ENCODE results near the gene FBXO21. TPM values are rescaled to one million over a fixed set of nuclear protein-coding genes. Genes with fewer than 3 reads are reported as not detected.
A peak's percentile ranks its signal among the peaks of the same experiment; 100 is the strongest.

The FBXO21 gene
- total and polyA plus RNA-seq, 2 donors (not counting 1 experiment from before 2014, with no cell fraction given) = 31.3 to 81.3 TPM

- no peak overlapping the region for H3K27ac ChIP-seq (ENCODE audit: insufficient read depth, low read length)
- DNase-seq (ENCODE audit: low read depth in 2 of 2) = no peak
- no peak overlapping the region for H3K4me2 ChIP-seq (ENCODE audit: extremely low read depth, insufficient read depth, low read length)
- H3K9ac ChIP-seq (ENCODE audit: insufficient read depth, low read length) = no peak overlapping the region
- H3K9me3 ChIP-seq (ENCODE audit: control insufficient read depth, insufficient read depth, low read depth, low read length) = no peaks in the 10 kb centered on the region
- H3K27me3 ChIP-seq (ENCODE audit: control insufficient read depth, insufficient read depth, low read length) = no peaks in the 10 kb centered on the region
- no peaks in the 10 kb centered on the region for H3K4me1 ChIP-seq (ENCODE audit: control insufficient read depth, extremely low read depth, insufficient read depth, low read length)
- no peaks in the 10 kb centered on the region for H3K36me3 ChIP-seq (ENCODE audit: control insufficient read depth, insufficient read depth, low read length)
- TF ChIP-seq EZH2 (IDR thresholded peaks at IDR 0.05; ENCODE audit: low read length, missing control alignments) (no peak), CTCF (conservative IDR thresholded peaks at IDR 0.05 in 1 of 2, IDR thresholded peaks at IDR 0.05 in 1 of 2; ENCODE audit: low read depth in 1 of 2, low read length in 2 of 2) (no peak)
- H3K4me3 ChIP-seq (replicated peaks in 1 of 4; ENCODE audit: control extremely low read depth in 1 of 4, insufficient read depth in 1 of 4, low read depth in 3 of 4, low read length in 4 of 4) = no peak overlapping the region
- no peaks in the 10 kb centered on the region for H3K79me2 ChIP-seq (ENCODE audit: control insufficient read depth, insufficient read depth, low read length)
- no peaks in the 10 kb centered on the region for H4K20me1 ChIP-seq (ENCODE audit: control insufficient read depth, extremely low read depth, insufficient read depth, low read length)
- H2AFZ ChIP-seq (ENCODE audit: low read length) = no peak overlapping the region
Measured at GRCh38 chr12:117213295-117213808, 23.1 kb upstream of the FBXO21 start.

GRCh38 chr12:117212563-117213190 is 22.4 kb upstream of the FBXO21 start:
- peak; percentile 55 to 82 for DNase-seq (ENCODE audit: low read depth in 2 of 2)
- no peaks in the 10 kb centered on the region for H4K20me1 ChIP-seq (ENCODE audit: control insufficient read depth, extremely low read depth, insufficient read depth, low read length)
- no peaks in the 10 kb centered on the region for H3K36me3 ChIP-seq (ENCODE audit: control insufficient read depth, insufficient read depth, low read length)
- no peak overlapping the region for H3K4me3 ChIP-seq (replicated peaks in 1 of 4; ENCODE audit: control extremely low read depth in 1 of 4, insufficient read depth in 1 of 4, low read depth in 3 of 4, low read length in 4 of 4)
- H3K9me3 ChIP-seq (ENCODE audit: control insufficient read depth, insufficient read depth, low read depth, low read length) = no peaks in the 10 kb centered on the region
- H3K4me1 ChIP-seq (ENCODE audit: control insufficient read depth, extremely low read depth, insufficient read depth, low read length) = no peaks in the 10 kb centered on the region
- no peaks in the 10 kb centered on the region for H3K79me2 ChIP-seq (ENCODE audit: control insufficient read depth, insufficient read depth, low read length)
- no peak for TF ChIP-seq EZH2 (IDR thresholded peaks at IDR 0.05; ENCODE audit: low read length, missing control alignments)
- TF ChIP-seq CTCF (conservative IDR thresholded peaks at IDR 0.05 in 1 of 2, IDR thresholded peaks at IDR 0.05 in 1 of 2; ENCODE audit: low read depth in 1 of 2, low read length in 2 of 2) = peak; percentile 94 to 96
- no peaks in the 10 kb centered on the region for H3K27me3 ChIP-seq (ENCODE audit: control insufficient read depth, insufficient read depth, low read length)
- no peak overlapping the region for H3K9ac ChIP-seq (ENCODE audit: insufficient read depth, low read length)
- no peak overlapping the region for H3K4me2 ChIP-seq (ENCODE audit: extremely low read depth, insufficient read depth, low read length)
- no peak overlapping the region for H3K27ac ChIP-seq (ENCODE audit: insufficient read depth, low read length)
- H2AFZ ChIP-seq (ENCODE audit: low read length) = no peak overlapping the region

GRCh38 chr12:117210266-117210918 is 20.1 kb upstream of the FBXO21 start:
- Histone ChIP-seq H3K27ac (ENCODE audit: insufficient read depth, low read length) (no peak overlapping the region), H4K20me1 (ENCODE audit: control insufficient read depth, extremely low read depth, insufficient read depth, low read length) (no peaks in the 10 kb centered on the region), H3K4me3 (replicated peaks in 1 of 4; ENCODE audit: control extremely low read depth in 1 of 4, insufficient read depth in 1 of 4, low read depth in 3 of 4, low read length in 4 of 4) (no peak overlapping the region), H2AFZ (ENCODE audit: low read length) (no peak overlapping the region), H3K9me3 (ENCODE audit: control insufficient read depth, insufficient read depth, low read depth, low read length) (no peaks in the 10 kb centered on the region), H3K4me2 (ENCODE audit: extremely low read depth, insufficient read depth, low read length) (no peak overlapping the region), H3K4me1 (ENCODE audit: control insufficient read depth, extremely low read depth, insufficient read depth, low read length) (no peaks in the 10 kb centered on the region), H3K79me2 (ENCODE audit: control insufficient read depth, insufficient read depth, low read length) (no peaks in the 10 kb centered on the region), H3K27me3 (ENCODE audit: control insufficient read depth, insufficient read depth, low read length) (no peaks in the 10 kb centered on the region), H3K9ac (ENCODE audit: insufficient read depth, low read length) (no peak overlapping the region), H3K36me3 (ENCODE audit: control insufficient read depth, insufficient read depth, low read length) (no peaks in the 10 kb centered on the region)
- TF ChIP-seq CTCF (conservative IDR thresholded peaks at IDR 0.05 in 1 of 2, IDR thresholded peaks at IDR 0.05 in 1 of 2; ENCODE audit: low read depth in 1 of 2, low read length in 2 of 2) = no peak
- no peak for DNase-seq (ENCODE audit: low read depth in 2 of 2)
